Measurements from ENCODE around the gene LGALS7.

GRCh38 chr19:38745316-38745715, 28.0 kb downstream of the LGALS7 start:
- TF ChIP-seq POLR2A (IDR thresholded peaks at IDR 0.05) (no peak), CTCF (IDR thresholded peaks at IDR 0.05) (no peak)

Data from prostate gland (tissue), 2 donors.